Measurements from ENCODE around the gene ZNF397. TPM values are rescaled to one million over a fixed set of nuclear protein-coding genes. Genes with fewer than 3 reads are reported as not detected.

ZNF397 gene
- total and polyA plus RNA-seq, 2 experiments from 2014 or later = 5.2 to 22.0 TPM

- Histone ChIP-seq H2AFZ (no peak overlapping the region), H3K9me3 (ENCODE audit: low read depth) (no peaks in the 10 kb centered on the region), H3K27ac (no peak overlapping the region), H3K79me2 (no peaks in the 10 kb centered on the region), H3K4me1 (ENCODE audit: insufficient read depth) (no peaks in the 10 kb centered on the region), H3K27me3 (no peaks in the 10 kb centered on the region), H4K20me1 (ENCODE audit: insufficient read depth, poor library complexity, severe bottlenecking) (no peaks in the 10 kb centered on the region), H3K4me2 (no peak overlapping the region), H3K4me3 (no peak overlapping the region), H3K9me2 (replicated peaks; ENCODE audit: insufficient read depth) (no peaks in the 10 kb centered on the region), H3K36me3 (replicated peaks; ENCODE audit: insufficient read depth, low read depth) (no peaks in the 10 kb centered on the region)
- no peak for TF ChIP-seq CTCF (IDR thresholded peaks at IDR 0.05; ENCODE audit: poor library complexity)
- TF ChIP-seq EZH2 (IDR thresholded peaks at IDR 0.05; ENCODE audit: borderline replicate concordance) = no peak
- TF ChIP-seq EZH2phosphoT487 (IDR thresholded peaks at IDR 0.05; ENCODE audit: low read depth, severe bottlenecking, unreplicated experiment) = no peak
- no peak for DNase-seq (ENCODE audit: low spot score)
Observed at GRCh38 chr18:35278969-35279368, 38.1 kb downstream of the ZNF397 start.

GRCh38 chr18:35282353-35282752 is 41.5 kb downstream of the ZNF397 start:
- TF ChIP-seq CTCF (IDR thresholded peaks at IDR 0.05; ENCODE audit: poor library complexity) (no peak), EZH2 (IDR thresholded peaks at IDR 0.05; ENCODE audit: borderline replicate concordance) (no peak), EZH2phosphoT487 (IDR thresholded peaks at IDR 0.05; ENCODE audit: low read depth, severe bottlenecking, unreplicated experiment) (no peak)
- Histone ChIP-seq H3K4me1 (ENCODE audit: insufficient read depth) (no peaks in the 10 kb centered on the region), H4K20me1 (ENCODE audit: insufficient read depth, poor library complexity, severe bottlenecking) (no peaks in the 10 kb centered on the region), H3K36me3 (replicated peaks; ENCODE audit: insufficient read depth, low read depth) (no peaks in the 10 kb centered on the region), H3K27ac (no peak overlapping the region), H3K27me3 (no peaks in the 10 kb centered on the region), H3K4me3 (no peak overlapping the region), H3K9me3 (ENCODE audit: low read depth) (peaks cover 10% of the 10 kb centered on the region), H3K79me2 (peaks cover 26% of the 10 kb centered on the region), H3K9me2 (replicated peaks; ENCODE audit: insufficient read depth) (no peaks in the 10 kb centered on the region), H3K4me2 (no peak overlapping the region), H2AFZ (no peak overlapping the region)
- DNase-seq (ENCODE audit: low spot score) = no peak
- WGBS (ENCODE audit: low lambda C conversion rate, missing lambda C conversion rate) = 85% methylated on average over 1 of the region's 1 CpG

GRCh38 chr18:35283923-35284794 is 43.3 kb downstream of the ZNF397 start:
- H3K27me3 ChIP-seq = no peaks in the 10 kb centered on the region
- H4K20me1 ChIP-seq (ENCODE audit: insufficient read depth, poor library complexity, severe bottlenecking) = no peaks in the 10 kb centered on the region
- no peaks in the 10 kb centered on the region for H3K4me1 ChIP-seq (ENCODE audit: insufficient read depth)
- 96% methylated on average over 7 of the region's 7 CpGs for WGBS (ENCODE audit: low lambda C conversion rate, missing lambda C conversion rate)
- H3K9me2 ChIP-seq (replicated peaks; ENCODE audit: insufficient read depth) = no peaks in the 10 kb centered on the region
- H3K27ac ChIP-seq = no peak overlapping the region
- no peak for DNase-seq (ENCODE audit: low spot score)
- H3K79me2 ChIP-seq = peaks cover 44% of the 10 kb centered on the region
- H3K4me3 ChIP-seq = no peak overlapping the region
- H3K4me2 ChIP-seq = no peak overlapping the region
- H3K36me3 ChIP-seq (replicated peaks; ENCODE audit: insufficient read depth, low read depth) = no peaks in the 10 kb centered on the region
- H3K9me3 ChIP-seq (ENCODE audit: low read depth) = peaks cover 10% of the 10 kb centered on the region
- H2AFZ ChIP-seq = no peak overlapping the region
- TF ChIP-seq CTCF (IDR thresholded peaks at IDR 0.05; ENCODE audit: poor library complexity) = no peak
- no peak for TF ChIP-seq EZH2phosphoT487 (IDR thresholded peaks at IDR 0.05; ENCODE audit: low read depth, severe bottlenecking, unreplicated experiment)
- no peak for TF ChIP-seq EZH2 (IDR thresholded peaks at IDR 0.05; ENCODE audit: borderline replicate concordance)

All from hepatocyte (in vitro differentiated cells).